ENCODE data around the gene EIF2A. TPM values are rescaled to one million over a fixed set of nuclear protein-coding genes. Genes with fewer than 3 reads are reported as not detected.
"Not testable (repeated sequence)": the region's sequence is repeated elsewhere in the genome, so short reads cannot be mapped to it uniquely, and the experiment has no call there.

EIF2A gene
- total RNA-seq, 4 donors from 2014 or later: 132 to 223 (median 187) TPM

- intact Hi-C loops (cut with DNase I; ENCODE audit: low total_unique reads): no loop called here
- TF ChIP-seq POLR2A (IDR thresholded peaks at IDR 0.05) (no peak), CTCF (IDR thresholded peaks at IDR 0.05) (no peak)
- DNase-seq (ENCODE audit: low spot score in 2 of 2): no peak
- 61 to 67% methylated on average over 4 of the region's 4 CpGs for WGBS, 2 donors
- no peak overlapping the region for H3K4me3 ChIP-seq (ENCODE audit: low read depth, poor library complexity, severe bottlenecking)
Measured at GRCh38 chr3:150599611-150600297, 53.2 kb downstream of the EIF2A start.

- intact Hi-C loops (cut with DNase I; ENCODE audit: low total_unique reads); H3K4me3 ChIP-seq (ENCODE audit: low read depth, poor library complexity, severe bottlenecking); DNase-seq (ENCODE audit: low spot score in 2 of 2): not testable (repeated sequence)
- WGBS, 2 donors: 91% methylated on average over 13 of the region's 13 CpGs
Measured at GRCh38 chr3:150600647-150601530, 54.3 kb downstream of the EIF2A start.

GRCh38 chr3:150602426-150603152, 56.0 kb downstream of the EIF2A start:
- 24 to 29% methylated on average over 6 of the region's 6 CpGs for WGBS, 2 donors
- intact Hi-C loops (cut with DNase I; ENCODE audit: low total_unique reads): no loop called here
- no peak for TF ChIP-seq CTCF (IDR thresholded peaks at IDR 0.05)
- no peak for TF ChIP-seq POLR2A (IDR thresholded peaks at IDR 0.05)
- DNase-seq (ENCODE audit: low spot score in 2 of 2): no peak
- no peak overlapping the region for H3K4me3 ChIP-seq (ENCODE audit: low read depth, poor library complexity, severe bottlenecking)

GRCh38 chr3:150603153-150603979, 56.8 kb downstream of the EIF2A start, which contains the start of gene SELENOT:
Gene SELENOT (plus strand): TSS chr3:150603321. CDS start chr3:150603363, 42 bp downstream.
- intact Hi-C loops (cut with DNase I; ENCODE audit: low total_unique reads): no loop called here
- H3K4me3 ChIP-seq (ENCODE audit: low read depth, poor library complexity, severe bottlenecking): peak within 1 kb of the TSS; percentile 69
- 0% methylated on average over 44 to 69 of the region's 69 CpGs for WGBS, 2 donors
- peak; percentile 90 to 99 for DNase-seq (ENCODE audit: low spot score in 2 of 2)
- TF ChIP-seq POLR2A (IDR thresholded peaks at IDR 0.05) (peak in 1 of 2 donors; percentile 81), CTCF (IDR thresholded peaks at IDR 0.05) (peak in 1 of 3 donors; percentile 44)

- intact Hi-C loops (cut with DNase I; ENCODE audit: low total_unique reads): no loop called here
- peak overlapping the region; percentile 69 for H3K4me3 ChIP-seq (ENCODE audit: low read depth, poor library complexity, severe bottlenecking)
- WGBS, 2 donors: 1% methylated on average over 11 of the region's 11 CpGs
- TF ChIP-seq CTCF (IDR thresholded peaks at IDR 0.05) (no peak), POLR2A (IDR thresholded peaks at IDR 0.05) (no peak)
- DNase-seq (ENCODE audit: low spot score in 2 of 2): no peak
Measured at GRCh38 chr3:150603980-150604319, 57.4 kb downstream of the EIF2A start.
